HL-60 (cell line): ENCODE data around the gene COBL.

Experiments used
- GABPA ChIP-seq: IDR thresholded peaks from 2 replicates; pipeline ENCODE4 v1.6.1; 2012; ENCODE audit warnings: low read depth
- POLR2AphosphoS5 ChIP-seq: IDR thresholded peaks from 2 replicates; pipeline ENCODE4 v1.6.1; 2012; ENCODE audit warnings: low read depth
- SPI1 ChIP-seq: IDR thresholded peaks from 2 replicates; pipeline ENCODE4 v1.6.1; 2012; ENCODE audit warnings: low read depth, mild to moderate bottlenecking, borderline replicate concordance
- TF ChIP-seq, protein P1 (sequence below): IDR thresholded peaks from one replicate; pipeline ENCODE4 v1.5.1; 2011; ENCODE audit warnings: low read length, control low read depth, inconsistent platforms; ENCODE audit not compliant: insufficient read depth
- TF ChIP-seq, protein P2 (sequence below): IDR thresholded peaks from 2 replicates; pipeline ENCODE4 v1.6.1; 2012; ENCODE audit warnings: low read depth; ENCODE audit not compliant: insufficient replicate concordance

DNA sequence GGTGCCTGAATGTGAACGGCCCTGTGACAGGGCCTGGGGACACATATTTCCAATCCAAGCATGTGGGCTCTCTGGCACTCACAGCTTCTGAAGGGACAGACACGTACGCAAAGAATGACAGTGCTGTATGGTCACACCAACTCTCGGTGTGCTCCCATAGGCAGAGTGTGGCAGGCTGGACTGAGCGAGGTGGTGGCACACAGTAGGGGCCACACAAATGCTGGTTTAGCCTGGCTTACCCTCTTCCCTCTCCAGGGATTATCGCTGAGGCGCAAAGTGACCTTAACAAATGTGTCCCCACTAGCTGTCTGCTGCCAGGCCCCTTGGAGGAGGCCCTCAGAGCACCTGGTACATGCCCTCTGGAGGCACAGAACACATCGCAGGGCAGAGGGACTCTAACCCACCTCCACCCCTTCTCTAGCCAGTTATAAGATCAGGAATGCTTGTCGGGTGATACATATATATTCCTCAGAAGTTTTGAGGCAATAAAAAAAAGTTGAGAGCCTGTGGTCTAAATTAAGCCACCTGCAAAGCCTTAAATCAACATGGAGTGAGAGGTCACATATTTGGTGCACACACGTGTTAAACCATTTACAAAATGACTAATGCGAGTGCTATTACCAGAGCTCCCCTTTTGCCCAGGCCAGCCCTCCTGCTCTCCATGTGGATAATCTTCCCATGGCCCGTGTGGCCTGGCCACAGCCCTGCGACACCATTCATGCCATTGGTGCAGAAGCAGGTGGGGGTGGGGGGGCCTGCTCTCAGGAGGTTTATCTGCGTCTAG, 271.1 kb downstream of the COBL start:
- TF ChIP-seq, protein P1, sequence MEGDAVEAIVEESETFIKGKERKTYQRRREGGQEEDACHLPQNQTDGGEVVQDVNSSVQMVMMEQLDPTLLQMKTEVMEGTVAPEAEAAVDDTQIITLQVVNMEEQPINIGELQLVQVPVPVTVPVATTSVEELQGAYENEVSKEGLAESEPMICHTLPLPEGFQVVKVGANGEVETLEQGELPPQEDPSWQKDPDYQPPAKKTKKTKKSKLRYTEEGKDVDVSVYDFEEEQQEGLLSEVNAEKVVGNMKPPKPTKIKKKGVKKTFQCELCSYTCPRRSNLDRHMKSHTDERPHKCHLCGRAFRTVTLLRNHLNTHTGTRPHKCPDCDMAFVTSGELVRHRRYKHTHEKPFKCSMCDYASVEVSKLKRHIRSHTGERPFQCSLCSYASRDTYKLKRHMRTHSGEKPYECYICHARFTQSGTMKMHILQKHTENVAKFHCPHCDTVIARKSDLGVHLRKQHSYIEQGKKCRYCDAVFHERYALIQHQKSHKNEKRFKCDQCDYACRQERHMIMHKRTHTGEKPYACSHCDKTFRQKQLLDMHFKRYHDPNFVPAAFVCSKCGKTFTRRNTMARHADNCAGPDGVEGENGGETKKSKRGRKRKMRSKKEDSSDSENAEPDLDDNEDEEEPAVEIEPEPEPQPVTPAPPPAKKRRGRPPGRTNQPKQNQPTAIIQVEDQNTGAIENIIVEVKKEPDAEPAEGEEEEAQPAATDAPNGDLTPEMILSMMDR = no peak
- TF ChIP-seq POLR2AphosphoS5 = no peak
- no peak for TF ChIP-seq GABPA
- TF ChIP-seq, protein P2, sequence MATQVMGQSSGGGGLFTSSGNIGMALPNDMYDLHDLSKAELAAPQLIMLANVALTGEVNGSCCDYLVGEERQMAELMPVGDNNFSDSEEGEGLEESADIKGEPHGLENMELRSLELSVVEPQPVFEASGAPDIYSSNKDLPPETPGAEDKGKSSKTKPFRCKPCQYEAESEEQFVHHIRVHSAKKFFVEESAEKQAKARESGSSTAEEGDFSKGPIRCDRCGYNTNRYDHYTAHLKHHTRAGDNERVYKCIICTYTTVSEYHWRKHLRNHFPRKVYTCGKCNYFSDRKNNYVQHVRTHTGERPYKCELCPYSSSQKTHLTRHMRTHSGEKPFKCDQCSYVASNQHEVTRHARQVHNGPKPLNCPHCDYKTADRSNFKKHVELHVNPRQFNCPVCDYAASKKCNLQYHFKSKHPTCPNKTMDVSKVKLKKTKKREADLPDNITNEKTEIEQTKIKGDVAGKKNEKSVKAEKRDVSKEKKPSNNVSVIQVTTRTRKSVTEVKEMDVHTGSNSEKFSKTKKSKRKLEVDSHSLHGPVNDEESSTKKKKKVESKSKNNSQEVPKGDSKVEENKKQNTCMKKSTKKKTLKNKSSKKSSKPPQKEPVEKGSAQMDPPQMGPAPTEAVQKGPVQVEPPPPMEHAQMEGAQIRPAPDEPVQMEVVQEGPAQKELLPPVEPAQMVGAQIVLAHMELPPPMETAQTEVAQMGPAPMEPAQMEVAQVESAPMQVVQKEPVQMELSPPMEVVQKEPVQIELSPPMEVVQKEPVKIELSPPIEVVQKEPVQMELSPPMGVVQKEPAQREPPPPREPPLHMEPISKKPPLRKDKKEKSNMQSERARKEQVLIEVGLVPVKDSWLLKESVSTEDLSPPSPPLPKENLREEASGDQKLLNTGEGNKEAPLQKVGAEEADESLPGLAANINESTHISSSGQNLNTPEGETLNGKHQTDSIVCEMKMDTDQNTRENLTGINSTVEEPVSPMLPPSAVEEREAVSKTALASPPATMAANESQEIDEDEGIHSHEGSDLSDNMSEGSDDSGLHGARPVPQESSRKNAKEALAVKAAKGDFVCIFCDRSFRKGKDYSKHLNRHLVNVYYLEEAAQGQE = no peak
- TF ChIP-seq SPI1 = no peak
